CD1c-positive myeloid dendritic cell (primary cell): ENCODE measurements around the gene MAP7D1.
"Not testable (repeated sequence)": the region's sequence is repeated elsewhere in the genome, so short reads cannot be mapped to it uniquely, and the experiment has no call there.

Experiments used
- DNase-seq: peaks from one replicate; pipeline ENCODE4 v3.0.0-alpha.2; 2016; ENCODE audit errors: extremely low spot score

The MAP7D1 gene

DNA sequence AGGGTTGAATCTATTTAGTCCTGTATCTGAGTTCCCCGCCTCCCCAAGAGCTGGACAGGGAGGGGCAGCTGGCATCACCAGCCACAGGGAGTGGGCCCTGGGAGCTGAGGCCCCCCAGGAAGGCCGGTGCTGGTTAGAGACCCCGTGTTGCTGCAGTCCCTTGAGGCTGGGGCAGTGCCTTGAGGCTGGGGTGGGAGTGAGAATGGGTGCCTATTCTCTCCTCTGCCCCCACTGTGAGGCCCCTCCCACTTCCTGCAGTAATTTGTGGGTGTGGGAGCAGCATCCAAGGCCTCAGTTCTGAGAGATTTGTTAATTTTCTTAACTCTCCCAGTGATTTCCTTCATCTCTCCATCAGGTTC is 4.1 kb upstream of the MAP7D1 start:
- peak; percentile 63 for DNase-seq

GRCh38 chr1:36153476-36153875 is 2.5 kb upstream of the MAP7D1 start:
- DNase-seq = no peak

DNA sequence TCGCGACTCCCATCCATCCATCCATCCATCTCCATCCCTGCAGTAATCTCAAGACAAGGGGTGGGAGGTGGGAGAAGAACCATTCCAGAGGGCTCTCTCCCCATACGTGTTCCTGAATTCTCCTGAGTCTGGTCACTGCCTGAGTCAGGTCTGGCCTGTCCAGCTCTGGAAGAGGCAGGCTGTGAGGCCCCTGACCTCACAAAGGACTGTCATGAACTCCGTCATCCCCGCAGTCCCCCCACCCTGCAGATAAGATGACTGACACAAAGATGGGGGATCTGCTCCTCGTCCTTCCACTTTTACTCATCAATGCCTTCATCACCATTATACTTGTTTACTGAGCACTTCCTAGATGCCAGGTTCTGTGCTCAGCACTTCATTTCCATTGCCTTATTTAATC is 1.6 kb upstream of the MAP7D1 start:
- no peak for DNase-seq

DNA sequence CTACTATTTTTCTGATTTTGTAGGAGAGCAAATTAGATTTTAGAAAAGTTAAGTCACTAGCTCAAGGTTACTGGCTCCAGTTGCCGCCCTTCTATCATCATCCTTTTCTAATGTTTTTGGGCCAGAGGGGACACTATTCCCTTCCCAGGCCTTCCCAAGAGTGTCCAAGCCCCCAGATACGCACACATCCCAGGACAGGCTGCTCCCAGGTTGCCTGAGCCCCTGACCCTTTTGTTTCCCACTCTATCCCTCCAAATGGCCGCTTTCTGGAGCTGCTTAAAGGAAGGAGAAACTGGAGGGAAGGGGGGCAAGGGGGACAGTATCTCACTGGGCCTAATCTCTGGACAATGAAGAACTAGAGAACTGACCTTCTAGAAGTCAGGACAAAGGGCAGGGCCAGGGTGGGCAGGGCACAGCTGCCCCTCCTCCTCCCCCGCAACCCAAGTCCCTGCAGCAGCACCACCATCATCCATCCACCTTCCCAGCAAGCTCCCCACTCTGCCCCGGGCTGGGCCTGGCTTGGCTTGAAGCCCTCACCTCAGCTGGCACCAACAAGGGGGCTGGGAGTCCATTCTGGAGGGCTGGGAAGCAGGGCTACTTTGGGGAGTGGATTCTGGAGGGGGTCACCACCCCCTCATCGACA is 1.1 kb upstream of the MAP7D1 start:
- DNase-seq = no peak

GRCh38 chr1:36156329-36157114 is 562 bp downstream of the MAP7D1 start:
- peak; percentile 68 for DNase-seq

- peak; percentile 54 for DNase-seq
Measured at GRCh38 chr1:36157115-36157903, 1.3 kb downstream of the MAP7D1 start.

DNA sequence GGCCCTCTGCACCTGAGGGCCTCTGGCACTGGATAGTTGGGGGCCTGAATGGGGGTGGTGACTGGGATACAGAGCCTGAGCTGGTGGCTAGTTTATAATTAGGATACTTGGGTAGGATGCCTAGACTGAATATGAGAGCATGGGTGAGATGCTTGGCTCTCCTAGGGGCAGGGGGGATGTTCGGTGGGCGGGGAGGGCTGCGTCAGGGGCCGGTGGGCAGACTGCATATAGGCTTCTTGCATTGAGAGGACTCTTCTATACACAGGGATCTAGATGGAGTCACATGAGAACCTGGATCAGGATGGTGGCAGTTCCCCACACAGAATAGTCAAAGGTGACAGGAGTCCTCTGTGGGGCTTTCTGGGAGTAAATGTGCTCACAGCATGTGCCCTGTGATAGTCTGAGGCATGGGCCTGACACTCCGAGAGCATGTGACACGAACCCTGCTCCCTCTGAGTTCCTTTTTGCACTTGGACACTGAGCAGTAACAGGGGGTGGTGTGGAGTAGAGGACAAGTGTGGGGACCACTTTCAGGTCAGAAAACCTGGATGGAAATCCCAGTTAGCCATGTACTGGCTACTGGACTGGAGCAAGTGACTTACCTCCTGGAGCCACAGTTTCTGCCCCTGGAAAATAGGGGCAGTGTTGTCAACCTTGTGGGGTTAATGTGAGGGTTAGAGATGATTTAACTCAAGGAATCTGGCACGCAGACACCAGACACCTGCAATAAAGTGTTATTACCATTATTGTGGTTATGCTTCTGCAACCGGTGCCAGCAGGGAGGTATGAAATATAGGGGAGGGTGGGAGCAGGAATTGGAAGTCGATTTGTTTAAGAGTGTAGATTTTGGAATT is 2.2 kb downstream of the MAP7D1 start:
- DNase-seq = no peak

GRCh38 chr1:36158827-36159252 is 2.9 kb downstream of the MAP7D1 start:
- not testable (repeated sequence) for DNase-seq

GRCh38 chr1:36159614-36160387 is 3.8 kb downstream of the MAP7D1 start:
- DNase-seq = no peak

- no peak for DNase-seq
Measured at GRCh38 chr1:36160388-36160948, 4.5 kb downstream of the MAP7D1 start.

- DNase-seq = peak; percentile 77
Measured at GRCh38 chr1:36160949-36161485, 5.1 kb downstream of the MAP7D1 start.

GRCh38 chr1:36161641-36162531 is 5.9 kb downstream of the MAP7D1 start:
- DNase-seq = peak; percentile 86

- DNase-seq = no peak
Measured at GRCh38 chr1:36162680-36163239, 6.8 kb downstream of the MAP7D1 start.

- no peak for DNase-seq
Measured at GRCh38 chr1:36163426-36163825, 7.5 kb downstream of the MAP7D1 start.

GRCh38 chr1:36164361-36164760 is 8.4 kb downstream of the MAP7D1 start:
- DNase-seq = peak; percentile 45

- no peak for DNase-seq
Measured at GRCh38 chr1:36165145-36165544, 9.2 kb downstream of the MAP7D1 start.

GRCh38 chr1:36166136-36166535 is 10.2 kb downstream of the MAP7D1 start:
- peak; percentile 64 for DNase-seq

DNA sequence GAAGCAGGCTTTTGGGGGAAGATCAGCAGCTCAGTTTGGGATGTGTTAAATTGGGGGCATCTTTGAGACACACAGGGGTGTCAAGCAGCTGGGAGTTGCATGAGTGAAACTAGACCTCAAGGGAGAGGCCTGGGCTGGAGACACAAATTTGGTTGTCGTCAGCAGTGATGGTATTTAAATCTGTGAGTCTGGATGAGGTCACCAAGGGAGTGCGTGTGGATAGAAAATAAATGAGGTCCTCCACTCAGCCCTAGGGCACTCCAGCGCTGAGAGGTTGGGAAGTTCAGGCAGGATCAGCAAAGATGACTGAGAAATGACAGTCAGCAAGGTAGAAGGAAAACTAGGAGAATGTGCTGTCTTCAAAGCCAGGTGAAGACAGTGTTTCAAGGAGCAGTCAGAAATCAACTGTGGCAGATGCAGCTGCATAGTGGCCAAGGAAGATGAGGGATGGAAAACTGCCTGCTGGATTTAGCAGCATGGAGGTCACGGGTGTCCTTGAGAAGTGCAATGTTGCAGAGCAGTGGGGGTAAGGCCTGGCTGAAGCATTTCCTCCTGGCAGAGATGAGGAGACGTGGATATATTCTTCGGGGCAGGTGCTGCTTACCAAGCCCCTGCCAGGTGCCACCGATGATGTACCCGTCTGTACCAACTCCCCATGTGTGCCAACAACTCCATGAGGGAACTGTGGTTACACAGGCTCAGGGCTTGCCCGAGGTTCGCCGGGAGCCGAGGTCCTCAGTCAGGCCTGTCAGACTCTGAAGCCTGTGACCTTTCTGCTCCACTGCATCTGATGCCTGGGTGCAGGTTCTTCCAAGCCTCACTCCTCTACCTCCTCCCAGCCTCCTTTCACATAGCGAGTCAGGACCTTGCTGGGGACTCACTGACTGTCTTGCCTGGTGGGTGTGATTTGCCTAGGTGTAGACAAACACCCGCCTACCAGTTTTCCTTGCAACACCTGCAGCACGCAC is 11.3 kb downstream of the MAP7D1 start:
- no peak for DNase-seq
